Neural cell (in vitro differentiated cells): Measurements from ENCODE around the gene DCAF5. TPM values are rescaled to one million over a fixed set of nuclear protein-coding genes. Genes with fewer than 3 reads are reported as not detected.
A peak's percentile ranks its signal among the peaks of the same experiment; 100 is the strongest.

Experiments used
- H2AFZ ChIP-seq: fragments of 200-600, 300-800 bp; sonication (generic), shearing (Covaris generic); 2 replicates; pipeline ENCODE4 v1.6.0; 2014; ENCODE audit warnings: low read depth, mild to moderate bottlenecking, antibody characterized with exemption, low read length, moderate library complexity
- H3F3A ChIP-seq: fragments of 200-600 bp; shearing (Covaris generic); 2 replicates; pipeline ENCODE4 v1.6.1; 2016; ENCODE audit warnings: mild to moderate bottlenecking, moderate library complexity, mixed read lengths, antibody characterized with exemption, low read length; ENCODE audit not compliant: insufficient read depth, poor library complexity, severe bottlenecking
- H3K27ac ChIP-seq: fragments of 200-600, 300-800 bp; sonication (generic), shearing (Covaris generic); 2 replicates; pipeline ENCODE4 v1.5.1; 2014; ENCODE audit warnings: mild to moderate bottlenecking, low read length, moderate library complexity
- H3K27me3 ChIP-seq: fragments of 300-800, 200-600 bp; sonication (generic), shearing (Covaris generic); 2 replicates; pipeline ENCODE4 v1.6.0; 2014; ENCODE audit warnings: mild to moderate bottlenecking, low read depth, low read length, moderate library complexity; ENCODE audit not compliant: insufficient read depth
- H3K36me3 ChIP-seq: fragments of 300-800, 200-600 bp; sonication (generic), shearing (Covaris generic); 2 replicates; pipeline ENCODE4 v1.5.1; 2014; ENCODE audit warnings: mild to moderate bottlenecking, antibody characterized with exemption, low read length, moderate library complexity; ENCODE audit not compliant: insufficient read depth
- H3K4me2 ChIP-seq: fragments of 300-800, 200-600 bp; sonication (generic), shearing (Covaris generic); 2 replicates; pipeline ENCODE4 v1.6.0; 2014; ENCODE audit warnings: mild to moderate bottlenecking, low read length
- H3K4me3 ChIP-seq: fragments of 300-800, 200-600 bp; sonication (generic), shearing (Covaris generic); 2 replicates; pipeline ENCODE4 v1.5.1; 2014; ENCODE audit warnings: mild to moderate bottlenecking, low read length, moderate library complexity
- H3K79me2 ChIP-seq: fragments of 200-600 bp; shearing (Covaris generic); replicated peaks from 2 replicates; pipeline ENCODE4 v1.6.0; 2014; ENCODE audit warnings: mild to moderate bottlenecking, low read length, moderate library complexity; ENCODE audit not compliant: insufficient read depth
- H3K9ac ChIP-seq: fragments of 300-800, 200-600 bp; sonication (generic), shearing (Covaris generic); 2 replicates; pipeline ENCODE4 v1.6.1; 2016; ENCODE audit warnings: mild to moderate bottlenecking, low read length, mixed read lengths
- H3K9me2 ChIP-seq: fragments of 200-600 bp; shearing (Covaris generic); 2 replicates; pipeline ENCODE4 v1.6.1; 2016; ENCODE audit warnings: mild to moderate bottlenecking, low read length, mixed read lengths; ENCODE audit not compliant: insufficient read depth
- H3K9me3 ChIP-seq: fragments of 200-600, 300-800 bp; sonication (generic), shearing (Covaris generic); 2 replicates; pipeline ENCODE4 v1.6.1; 2016; ENCODE audit warnings: mild to moderate bottlenecking, mixed run types, low read length, moderate library complexity, mixed read lengths
- H4K20me1 ChIP-seq: fragments of 200-600 bp; shearing (Covaris generic); 2 replicates; pipeline ENCODE4 v1.6.1; 2016; ENCODE audit warnings: mild to moderate bottlenecking, mixed run types; ENCODE audit not compliant: insufficient read depth
- EP300 ChIP-seq: fragments of 450-650 bp; conservative IDR thresholded peaks from 2 replicates; pipeline ENCODE4 v1.6.1; 2014; ENCODE audit warnings: antibody characterized with exemption, mild to moderate bottlenecking, moderate library complexity; ENCODE audit not compliant: poor library complexity, severe bottlenecking
- EZH2 ChIP-seq: fragments of 200-600, 300-800 bp; shearing (Covaris generic), sonication (generic); IDR thresholded peaks from 2 replicates; pipeline ENCODE4 v1.6.1; 2014; ENCODE audit warnings: antibody characterized with exemption, low read length, borderline replicate concordance, mild to moderate bottlenecking; ENCODE audit not compliant: insufficient read depth, poor library complexity, severe bottlenecking
- MXI1 ChIP-seq: fragments of 450-650 bp; conservative IDR thresholded peaks from 2 replicates; pipeline ENCODE4 v1.6.1; 2014; ENCODE audit warnings: antibody characterized with exemption, mild to moderate bottlenecking; ENCODE audit not compliant: poor library complexity, severe bottlenecking
- POLR2AphosphoS5 ChIP-seq: IDR thresholded peaks from 2 replicates; pipeline ENCODE4 v1.6.1; 2012
- RAD21 ChIP-seq: fragments of 450-650 bp; conservative IDR thresholded peaks from 2 replicates; pipeline ENCODE4 v1.6.1; 2014; ENCODE audit warnings: antibody characterized with exemption, mild to moderate bottlenecking, moderate library complexity
- SMC3 ChIP-seq: fragments of 450-650 bp; conservative IDR thresholded peaks from 2 replicates; pipeline ENCODE4 v1.6.1; 2014; ENCODE audit warnings: antibody characterized with exemption, mild to moderate bottlenecking, moderate library complexity; ENCODE audit not compliant: poor library complexity
- TAF1 ChIP-seq: IDR thresholded peaks from 2 replicates; pipeline ENCODE4 v1.6.1; 2012; ENCODE audit warnings: low read depth
- polyA plus RNA-seq: library from polyadenylated mRNA; depleted of rRNA; stranded (reverse); fragments of >200 nt; gene quantifications from 2 replicates; pipeline ENCODE4 v1.2.3, GENCODE V29; 2014
- TF ChIP-seq, protein P1 (sequence below): fragments of 450-650 bp; IDR thresholded peaks from 2 replicates; pipeline ENCODE4 v1.5.1; 2014; ENCODE audit warnings: antibody characterized with exemption, mild to moderate bottlenecking, moderate library complexity; ENCODE audit not compliant: poor library complexity, severe bottlenecking
- TF ChIP-seq, protein P2 (sequence below): IDR thresholded peaks from 2 replicates; pipeline ENCODE4 v1.6.1; 2012; ENCODE audit warnings: borderline replicate concordance

DCAF5 gene
- polyA plus RNA-seq, 1 donor from 2014 or later = 33.5 TPM

DNA sequence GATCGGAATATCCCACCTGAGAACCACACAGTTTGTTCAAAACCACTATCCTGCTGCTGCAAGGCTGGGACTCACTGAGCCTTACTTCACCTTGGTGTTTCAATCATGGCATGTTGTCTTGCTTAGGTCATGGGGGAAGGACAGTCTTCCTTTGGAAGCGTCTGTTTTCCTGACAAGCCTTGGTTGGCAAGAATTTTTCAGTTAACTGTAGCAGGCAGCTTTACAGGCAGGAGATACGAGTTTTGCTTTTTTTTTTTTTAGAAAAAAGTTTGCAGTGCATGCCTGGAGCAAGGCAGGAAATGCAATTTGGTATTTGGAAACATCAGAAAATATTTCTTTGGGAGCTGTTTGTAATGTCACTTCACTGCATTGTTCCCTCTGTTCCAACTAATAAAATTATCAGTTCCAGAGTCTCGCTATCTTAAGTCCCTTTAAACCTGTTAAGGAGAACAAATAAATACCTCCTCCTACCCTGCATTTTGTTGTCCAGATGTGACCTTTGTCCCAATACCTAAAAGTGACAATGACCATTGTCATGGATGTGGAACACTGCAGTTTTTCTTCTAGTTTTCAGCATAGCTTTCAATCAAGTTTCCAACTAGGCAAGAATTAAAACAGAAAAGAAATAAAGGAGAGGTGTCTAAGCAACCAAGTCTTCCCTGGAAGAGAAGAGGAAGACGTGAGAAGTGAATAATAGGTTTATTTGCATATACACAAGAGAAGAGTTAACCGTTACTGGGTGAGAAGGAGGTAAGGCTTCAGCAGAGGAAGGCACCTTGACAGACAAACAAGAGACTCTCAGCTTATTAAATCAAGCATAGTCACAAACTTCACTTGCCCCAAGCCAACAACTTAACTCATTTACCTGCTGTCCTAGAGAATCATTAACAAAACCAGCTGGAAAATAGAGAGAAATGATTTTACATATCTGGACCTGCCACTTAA lies 102.4 kb downstream of the DCAF5 start:
- H3K9ac ChIP-seq = no peak overlapping the region
- H2AFZ ChIP-seq = no peak overlapping the region
- no peaks in the 10 kb centered on the region for H3K79me2 ChIP-seq
- H3K4me2 ChIP-seq = no peak overlapping the region
- no peaks in the 10 kb centered on the region for H3K9me3 ChIP-seq
- H3K27ac ChIP-seq = peak overlapping the region; percentile 44
- peak overlapping the region; percentile 2 for H3K4me3 ChIP-seq
- no peaks in the 10 kb centered on the region for H3K9me2 ChIP-seq
- H3F3A ChIP-seq = peaks cover 3% of the 10 kb centered on the region
- no peaks in the 10 kb centered on the region for H4K20me1 ChIP-seq
- TF ChIP-seq POLR2AphosphoS5 (no peak), MXI1 (no peak), TAF1 (no peak), EZH2 (no peak), RAD21 (no peak), SMC3 (no peak), EP300 (no peak)
- TF ChIP-seq, protein P1, sequence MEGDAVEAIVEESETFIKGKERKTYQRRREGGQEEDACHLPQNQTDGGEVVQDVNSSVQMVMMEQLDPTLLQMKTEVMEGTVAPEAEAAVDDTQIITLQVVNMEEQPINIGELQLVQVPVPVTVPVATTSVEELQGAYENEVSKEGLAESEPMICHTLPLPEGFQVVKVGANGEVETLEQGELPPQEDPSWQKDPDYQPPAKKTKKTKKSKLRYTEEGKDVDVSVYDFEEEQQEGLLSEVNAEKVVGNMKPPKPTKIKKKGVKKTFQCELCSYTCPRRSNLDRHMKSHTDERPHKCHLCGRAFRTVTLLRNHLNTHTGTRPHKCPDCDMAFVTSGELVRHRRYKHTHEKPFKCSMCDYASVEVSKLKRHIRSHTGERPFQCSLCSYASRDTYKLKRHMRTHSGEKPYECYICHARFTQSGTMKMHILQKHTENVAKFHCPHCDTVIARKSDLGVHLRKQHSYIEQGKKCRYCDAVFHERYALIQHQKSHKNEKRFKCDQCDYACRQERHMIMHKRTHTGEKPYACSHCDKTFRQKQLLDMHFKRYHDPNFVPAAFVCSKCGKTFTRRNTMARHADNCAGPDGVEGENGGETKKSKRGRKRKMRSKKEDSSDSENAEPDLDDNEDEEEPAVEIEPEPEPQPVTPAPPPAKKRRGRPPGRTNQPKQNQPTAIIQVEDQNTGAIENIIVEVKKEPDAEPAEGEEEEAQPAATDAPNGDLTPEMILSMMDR = no peak
- TF ChIP-seq, protein P2, sequence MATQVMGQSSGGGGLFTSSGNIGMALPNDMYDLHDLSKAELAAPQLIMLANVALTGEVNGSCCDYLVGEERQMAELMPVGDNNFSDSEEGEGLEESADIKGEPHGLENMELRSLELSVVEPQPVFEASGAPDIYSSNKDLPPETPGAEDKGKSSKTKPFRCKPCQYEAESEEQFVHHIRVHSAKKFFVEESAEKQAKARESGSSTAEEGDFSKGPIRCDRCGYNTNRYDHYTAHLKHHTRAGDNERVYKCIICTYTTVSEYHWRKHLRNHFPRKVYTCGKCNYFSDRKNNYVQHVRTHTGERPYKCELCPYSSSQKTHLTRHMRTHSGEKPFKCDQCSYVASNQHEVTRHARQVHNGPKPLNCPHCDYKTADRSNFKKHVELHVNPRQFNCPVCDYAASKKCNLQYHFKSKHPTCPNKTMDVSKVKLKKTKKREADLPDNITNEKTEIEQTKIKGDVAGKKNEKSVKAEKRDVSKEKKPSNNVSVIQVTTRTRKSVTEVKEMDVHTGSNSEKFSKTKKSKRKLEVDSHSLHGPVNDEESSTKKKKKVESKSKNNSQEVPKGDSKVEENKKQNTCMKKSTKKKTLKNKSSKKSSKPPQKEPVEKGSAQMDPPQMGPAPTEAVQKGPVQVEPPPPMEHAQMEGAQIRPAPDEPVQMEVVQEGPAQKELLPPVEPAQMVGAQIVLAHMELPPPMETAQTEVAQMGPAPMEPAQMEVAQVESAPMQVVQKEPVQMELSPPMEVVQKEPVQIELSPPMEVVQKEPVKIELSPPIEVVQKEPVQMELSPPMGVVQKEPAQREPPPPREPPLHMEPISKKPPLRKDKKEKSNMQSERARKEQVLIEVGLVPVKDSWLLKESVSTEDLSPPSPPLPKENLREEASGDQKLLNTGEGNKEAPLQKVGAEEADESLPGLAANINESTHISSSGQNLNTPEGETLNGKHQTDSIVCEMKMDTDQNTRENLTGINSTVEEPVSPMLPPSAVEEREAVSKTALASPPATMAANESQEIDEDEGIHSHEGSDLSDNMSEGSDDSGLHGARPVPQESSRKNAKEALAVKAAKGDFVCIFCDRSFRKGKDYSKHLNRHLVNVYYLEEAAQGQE = no peak
- H3K27me3 ChIP-seq = no peaks in the 10 kb centered on the region
- no peaks in the 10 kb centered on the region for H3K36me3 ChIP-seq

DNA sequence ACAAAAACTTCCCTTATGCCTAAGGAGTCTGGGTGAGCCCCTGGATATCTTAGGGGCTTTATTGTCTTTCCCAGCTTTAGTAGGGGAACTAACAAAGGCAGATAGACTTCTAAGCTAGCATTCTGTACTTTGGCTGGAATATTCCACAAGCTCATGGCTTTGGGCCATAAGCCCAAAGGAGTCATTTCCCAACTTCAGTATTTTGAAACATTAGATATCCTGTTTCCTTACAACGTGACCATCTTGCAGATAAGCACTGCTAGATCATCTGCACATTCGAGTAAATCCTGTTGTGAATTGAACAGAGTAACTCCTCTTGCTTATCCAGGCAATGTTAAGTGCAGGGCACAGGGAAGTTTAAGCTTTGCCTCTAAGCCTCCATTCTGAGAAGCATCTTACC lies 103.2 kb downstream of the DCAF5 start:
- Histone ChIP-seq H3K9me3 (no peaks in the 10 kb centered on the region), H3K9me2 (no peaks in the 10 kb centered on the region), H3K79me2 (no peaks in the 10 kb centered on the region), H3K27ac (peak overlapping the region; percentile 44), H3K9ac (no peak overlapping the region), H4K20me1 (no peaks in the 10 kb centered on the region), H2AFZ (no peak overlapping the region), H3K4me3 (no peak overlapping the region), H3K36me3 (no peaks in the 10 kb centered on the region), H3K27me3 (no peaks in the 10 kb centered on the region), H3K4me2 (no peak overlapping the region), H3F3A (peaks cover 3% of the 10 kb centered on the region)
- TF ChIP-seq POLR2AphosphoS5 (no peak), EP300 (no peak), EZH2 (no peak), RAD21 (no peak), MXI1 (no peak), TAF1 (no peak), SMC3 (no peak)
- TF ChIP-seq, protein P1 = no peak
- TF ChIP-seq, protein P2 = no peak
